Measurements from ENCODE around the gene WDFY4.

- no peak for TF ChIP-seq CTCF (conservative IDR thresholded peaks at IDR 0.05; ENCODE audit: low read length)
- no peak for TF ChIP-seq EZH2phosphoT487 (IDR thresholded peaks at IDR 0.05; ENCODE audit: borderline replicate concordance)
Observed at GRCh38 chr10:48704156-48704555, 19.5 kb downstream of the WDFY4 start.
